GM21423 (cell line): ENCODE results near the gene AK3.

ENCODE experiments used
- ATAC-seq: cut with Tn5 transposase; IDR thresholded peaks from one replicate; pipeline ENCODE4 v1.9.1; 2021; ENCODE audit warnings: mild to moderate bottlenecking, moderate library complexity; ENCODE audit not compliant: unreplicated experiment

The AK3 gene

DNA sequence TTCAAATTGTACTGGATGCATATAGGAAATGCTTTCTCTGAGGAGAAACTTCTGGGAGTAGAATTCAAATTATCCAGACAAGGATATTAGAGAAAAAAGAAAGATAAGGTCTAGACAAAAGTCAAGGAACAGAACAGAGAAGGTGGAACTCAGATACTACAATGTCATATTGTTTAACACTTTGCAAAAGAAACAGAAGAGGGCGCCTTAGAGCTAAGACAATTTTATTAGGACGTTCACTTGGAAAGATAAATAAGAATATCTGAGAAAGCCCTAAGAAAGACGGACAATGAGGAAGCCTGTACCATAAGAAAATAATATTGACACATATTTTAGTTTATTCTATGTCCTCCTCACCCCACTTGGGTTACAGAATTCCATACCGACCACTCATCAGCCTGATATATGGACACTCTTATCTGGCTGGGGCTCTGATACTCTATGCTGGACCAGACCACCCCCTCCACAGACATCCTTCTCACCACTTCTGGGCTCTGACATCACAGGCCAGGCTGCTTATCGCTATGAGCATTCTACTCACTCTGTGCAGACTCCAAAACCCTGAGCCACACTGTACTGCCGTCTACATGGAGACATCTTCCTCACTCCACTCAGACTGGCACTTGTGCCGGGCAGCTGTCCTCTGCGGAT lies 9.1 kb upstream of the AK3 start:
- no peak for ATAC-seq

DNA sequence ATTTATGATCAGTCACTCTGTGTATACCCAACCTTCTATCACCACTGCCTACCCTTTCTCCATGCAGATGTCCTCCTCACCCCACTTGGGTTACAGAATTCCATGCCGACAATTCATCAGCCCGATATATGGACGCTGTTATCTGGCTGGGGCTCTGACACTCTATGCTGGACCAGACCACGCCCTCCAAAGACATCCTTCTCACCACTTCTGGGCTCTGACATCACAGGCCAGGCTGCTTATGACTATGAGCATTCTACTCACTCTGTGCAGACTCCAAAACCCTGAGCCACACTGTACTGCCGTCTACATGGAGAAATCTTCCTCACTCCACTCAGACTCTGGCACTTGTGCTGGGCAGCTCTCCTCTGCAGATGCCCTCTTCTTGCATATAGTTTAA lies 7.6 kb upstream of the AK3 start:
- ATAC-seq: no peak

DNA sequence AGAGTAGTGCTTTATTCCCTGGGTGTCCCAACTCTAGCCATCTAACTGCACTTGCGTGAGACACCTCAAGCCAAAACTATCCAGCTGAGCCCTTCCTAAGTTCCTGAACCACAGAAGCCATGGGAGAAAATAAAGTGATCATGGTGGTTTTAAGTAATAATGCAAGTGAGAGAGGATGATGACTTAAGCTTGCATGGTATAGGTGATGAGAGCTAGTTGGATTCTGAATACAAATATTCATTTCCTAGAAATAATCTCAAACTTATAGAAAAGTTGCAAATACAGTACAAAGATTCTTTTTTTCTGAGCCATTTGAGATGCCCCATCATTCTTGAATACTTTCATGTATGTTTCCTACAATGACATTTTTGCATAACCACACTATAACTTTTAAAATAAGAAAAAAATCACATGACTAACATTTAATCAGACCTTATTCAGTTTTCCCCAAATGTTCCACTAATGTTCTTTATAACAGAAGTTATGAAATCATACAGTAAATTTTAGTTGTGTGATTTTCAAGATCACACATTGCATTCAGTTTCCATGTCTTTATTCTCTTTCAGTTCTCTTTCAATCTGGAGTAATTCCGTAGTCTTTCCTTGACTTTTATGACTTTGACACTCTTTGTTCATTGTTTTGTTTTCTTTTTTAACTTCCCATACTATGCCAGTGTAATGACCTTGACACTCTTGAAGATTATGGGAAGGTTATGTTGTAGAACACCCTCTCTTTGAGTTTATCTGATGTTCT lies 5.5 kb upstream of the AK3 start:
- no peak for ATAC-seq

DNA sequence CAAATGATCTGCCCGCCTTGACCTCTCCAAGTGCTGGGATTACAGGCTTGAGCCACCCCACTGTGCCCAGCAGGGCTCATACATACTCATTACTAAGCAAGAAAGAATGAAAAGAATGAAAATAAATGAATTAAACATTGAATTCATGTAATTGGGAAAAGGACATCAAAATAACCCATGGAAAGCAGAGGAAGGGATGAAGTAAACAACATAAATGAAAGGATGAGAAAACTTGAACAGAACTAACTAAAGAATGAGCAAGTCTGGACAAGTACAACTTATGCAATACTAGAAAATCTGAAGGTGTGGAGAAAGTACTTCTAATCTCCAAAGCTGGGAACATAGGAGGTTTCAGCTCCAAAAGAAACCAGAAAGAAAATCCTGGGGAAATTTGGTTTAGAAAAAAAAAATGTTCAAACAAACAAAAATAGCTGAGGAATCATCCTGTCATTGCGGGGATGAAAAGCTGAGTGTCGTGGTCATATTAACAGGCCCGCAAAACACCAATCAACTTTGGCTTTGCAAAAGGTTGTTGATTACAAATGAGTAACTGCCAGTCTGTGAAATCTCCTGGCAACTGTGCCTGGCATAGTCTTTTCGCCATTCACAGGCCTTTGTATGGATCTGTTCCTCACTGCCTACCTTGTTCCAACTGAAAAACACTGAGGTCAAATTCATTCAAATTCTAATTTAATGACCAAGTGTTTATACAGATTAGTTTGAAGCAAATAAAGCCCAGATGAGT lies 2.3 kb upstream of the AK3 start:
- no peak for ATAC-seq

DNA sequence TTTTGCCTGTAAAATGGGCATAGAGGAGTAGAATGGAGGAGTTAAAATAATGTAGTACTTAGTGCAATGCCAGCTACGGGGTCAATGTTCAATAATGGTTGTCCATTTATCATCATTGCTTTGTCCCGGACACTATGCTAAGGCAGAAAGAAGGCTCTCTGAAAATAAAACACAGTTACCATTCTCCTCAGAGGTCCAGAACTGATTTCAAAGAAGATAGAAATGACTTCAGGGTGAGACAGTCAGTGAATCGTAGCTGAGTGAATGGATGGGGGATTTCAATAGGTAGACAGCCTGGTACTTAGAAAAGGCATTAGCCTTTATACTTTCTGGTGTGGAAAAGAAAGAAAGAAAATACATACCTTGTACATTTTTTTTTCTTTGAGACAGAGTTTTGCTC lies 1.2 kb upstream of the AK3 start:
- no peak for ATAC-seq

DNA sequence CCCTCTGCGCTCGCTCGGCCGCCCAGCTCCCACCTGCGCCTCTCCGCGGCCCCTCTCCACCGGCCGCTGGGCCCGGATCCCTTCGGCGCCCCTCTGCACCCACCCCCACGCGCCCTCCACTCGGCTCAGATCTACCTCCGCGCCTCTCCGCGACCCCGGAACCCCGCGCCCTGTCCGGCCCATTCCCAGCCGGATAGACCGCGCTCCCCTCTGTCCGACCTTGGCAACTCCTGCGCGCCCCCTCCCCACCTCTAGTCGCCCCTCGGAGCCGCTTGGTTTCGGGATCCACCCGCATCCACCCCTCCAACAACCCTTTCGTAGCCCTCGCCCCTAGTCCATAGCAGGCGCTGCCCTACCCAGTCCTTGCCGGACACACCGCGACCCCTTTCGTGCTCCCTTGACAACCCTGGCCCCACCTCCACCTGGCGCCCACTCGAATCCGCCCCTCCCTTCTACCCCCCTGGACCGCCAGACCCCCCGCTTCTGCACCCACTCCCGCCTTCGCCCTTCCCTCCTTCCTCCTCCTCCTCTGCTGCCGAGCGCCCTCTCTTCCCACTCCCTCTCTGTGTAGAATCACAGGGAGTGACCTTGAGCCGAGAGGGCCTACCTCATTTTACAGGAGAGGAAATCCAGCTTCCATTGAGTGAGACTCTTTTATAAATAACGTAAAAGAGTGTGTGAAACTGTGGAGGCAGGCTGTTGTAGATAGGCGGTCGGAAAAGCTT lies 525 bp upstream of the AK3 start:
- no peak for ATAC-seq

DNA sequence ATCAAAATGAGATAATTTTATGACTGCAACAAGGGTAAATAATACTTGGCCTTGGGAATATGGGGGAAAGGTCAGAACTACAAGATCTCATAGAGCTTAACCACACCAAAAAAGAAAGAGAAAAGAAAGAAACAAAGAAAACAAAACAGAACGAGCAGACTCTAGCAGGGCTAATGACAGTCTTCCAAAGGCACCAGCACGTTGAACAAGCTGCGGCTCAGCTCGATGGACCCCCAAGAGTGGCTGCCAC lies 689 bp downstream of the AK3 start:
- no peak for ATAC-seq

DNA sequence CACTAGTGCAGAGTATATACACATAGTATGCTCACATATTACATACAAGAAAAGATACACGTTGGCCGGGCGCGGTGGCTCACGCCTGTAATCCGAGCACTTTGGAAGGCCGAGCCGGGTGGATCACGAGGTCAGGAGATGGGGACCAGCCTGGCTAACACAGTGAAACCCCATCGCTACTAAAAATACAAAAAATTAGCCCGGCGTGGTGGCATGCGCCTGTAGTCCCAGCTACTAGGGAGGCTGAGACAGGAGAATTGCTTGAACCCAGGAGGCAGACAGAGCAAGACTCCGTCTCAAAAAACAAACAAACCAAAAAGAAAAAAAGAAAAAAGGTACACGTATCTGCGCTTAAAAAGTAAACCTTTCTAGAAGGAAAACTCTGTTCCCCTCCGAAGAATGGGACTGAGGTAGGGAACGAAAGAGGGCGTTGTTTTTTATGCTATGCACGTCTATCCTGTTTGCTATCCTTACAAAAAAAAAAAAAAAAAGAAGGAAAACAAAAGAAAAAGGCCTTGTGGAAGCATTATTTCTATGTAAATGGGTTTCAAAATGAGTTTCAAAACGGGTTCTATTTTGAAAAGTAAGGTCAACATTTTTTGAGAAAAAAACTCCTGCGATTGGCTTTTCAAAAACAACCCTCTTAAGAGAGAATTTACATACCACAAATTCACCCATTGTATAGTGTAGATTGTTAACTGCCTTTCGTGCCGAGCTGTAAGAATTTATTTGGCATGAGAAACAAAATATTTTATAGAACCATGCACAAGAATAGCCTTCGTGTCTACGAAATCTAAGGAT lies 1.2 kb downstream of the AK3 start:
- ATAC-seq: no peak

DNA sequence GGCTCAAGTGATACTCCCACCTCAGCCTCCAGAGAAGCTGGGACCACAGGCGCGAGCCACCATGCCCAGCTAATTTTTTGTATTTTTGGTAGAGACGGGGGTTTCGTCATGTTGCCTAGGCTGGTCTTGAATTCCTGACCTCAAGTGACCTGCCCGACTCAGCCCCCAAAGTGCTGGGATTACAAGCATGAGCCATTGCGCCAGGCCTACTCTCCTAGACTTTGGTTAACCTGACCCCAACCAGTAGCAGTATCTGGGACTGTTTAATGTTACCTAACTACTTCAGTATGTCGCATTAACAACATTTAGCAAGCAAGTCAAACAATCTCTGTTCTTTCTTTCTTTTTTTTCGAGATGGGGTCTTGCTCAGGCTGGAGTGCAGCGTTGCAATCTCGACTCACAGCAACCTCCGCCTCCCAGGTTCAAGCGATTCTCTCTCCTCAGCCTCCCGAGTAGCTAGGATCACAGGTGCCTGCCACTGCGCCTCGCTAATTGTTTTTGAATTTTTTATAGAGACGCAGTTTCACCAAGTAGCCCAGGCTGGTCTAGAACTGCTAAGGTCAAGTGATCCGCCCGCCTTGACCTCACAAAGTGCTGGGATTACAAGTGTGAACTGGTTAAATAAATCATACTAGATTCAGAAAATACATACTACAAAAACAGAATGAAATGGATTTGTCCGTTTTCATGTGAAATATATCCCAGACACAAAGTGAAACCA lies 2.0 kb downstream of the AK3 start:
- no peak for ATAC-seq

DNA sequence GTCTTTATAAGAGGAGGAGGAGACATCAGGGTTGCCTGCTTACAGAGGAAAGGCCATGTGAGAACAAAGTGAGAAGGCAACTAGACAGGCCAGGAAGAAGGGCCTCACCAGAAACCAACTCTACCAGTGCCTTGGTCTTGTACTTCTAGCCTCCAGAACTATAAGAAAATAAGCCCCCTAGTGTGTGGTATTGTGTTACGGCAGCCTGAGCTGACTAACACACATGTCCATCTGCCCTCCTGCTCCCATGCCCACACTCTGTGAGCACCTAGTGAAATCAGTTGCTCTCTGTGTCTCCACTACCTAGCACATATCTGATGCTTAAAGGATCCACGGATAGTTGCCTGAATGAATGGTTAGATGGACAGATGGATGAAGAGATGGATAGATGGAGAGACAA lies 6.9 kb downstream of the AK3 start:
- ATAC-seq: no peak

DNA sequence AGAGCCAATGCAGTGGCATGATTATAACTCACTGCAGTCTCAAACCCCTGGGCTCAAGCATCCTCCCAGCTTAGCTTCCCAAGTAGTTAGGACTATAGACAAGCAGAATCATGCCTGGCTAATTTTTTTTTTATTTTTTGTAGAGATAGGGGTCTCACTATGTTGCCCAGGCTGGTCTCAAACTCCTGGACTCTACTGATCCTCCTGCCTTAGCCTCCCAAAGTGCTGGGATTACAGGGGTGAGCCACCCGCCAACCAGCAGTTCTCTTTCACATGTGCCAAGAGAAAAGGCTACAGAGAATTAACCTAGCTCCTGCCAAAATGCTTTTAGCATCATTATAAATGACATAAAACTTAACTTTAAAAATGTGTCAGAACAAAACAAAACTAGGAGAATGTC lies 8.1 kb downstream of the AK3 start:
- ATAC-seq: no peak

DNA sequence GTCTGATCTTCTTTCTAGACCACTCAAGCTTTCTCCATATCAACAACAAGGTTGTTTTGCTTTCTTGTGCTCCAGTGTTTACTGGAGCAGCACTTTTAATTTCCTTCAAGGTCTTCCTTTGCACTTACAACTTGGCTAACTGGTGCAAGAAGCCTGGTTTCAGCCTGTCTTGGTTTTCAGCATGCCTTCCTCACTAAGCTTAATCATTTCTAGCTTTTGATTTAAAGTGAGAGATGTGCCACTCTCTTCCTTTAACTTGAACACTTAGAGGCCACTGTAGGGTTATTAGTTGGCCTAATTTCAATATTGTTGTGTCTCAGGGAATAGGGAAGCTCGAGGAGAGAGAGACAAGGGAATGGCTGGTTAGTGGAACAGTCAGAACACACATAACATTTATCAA lies 13.4 kb downstream of the AK3 start:
- ATAC-seq: no peak

DNA sequence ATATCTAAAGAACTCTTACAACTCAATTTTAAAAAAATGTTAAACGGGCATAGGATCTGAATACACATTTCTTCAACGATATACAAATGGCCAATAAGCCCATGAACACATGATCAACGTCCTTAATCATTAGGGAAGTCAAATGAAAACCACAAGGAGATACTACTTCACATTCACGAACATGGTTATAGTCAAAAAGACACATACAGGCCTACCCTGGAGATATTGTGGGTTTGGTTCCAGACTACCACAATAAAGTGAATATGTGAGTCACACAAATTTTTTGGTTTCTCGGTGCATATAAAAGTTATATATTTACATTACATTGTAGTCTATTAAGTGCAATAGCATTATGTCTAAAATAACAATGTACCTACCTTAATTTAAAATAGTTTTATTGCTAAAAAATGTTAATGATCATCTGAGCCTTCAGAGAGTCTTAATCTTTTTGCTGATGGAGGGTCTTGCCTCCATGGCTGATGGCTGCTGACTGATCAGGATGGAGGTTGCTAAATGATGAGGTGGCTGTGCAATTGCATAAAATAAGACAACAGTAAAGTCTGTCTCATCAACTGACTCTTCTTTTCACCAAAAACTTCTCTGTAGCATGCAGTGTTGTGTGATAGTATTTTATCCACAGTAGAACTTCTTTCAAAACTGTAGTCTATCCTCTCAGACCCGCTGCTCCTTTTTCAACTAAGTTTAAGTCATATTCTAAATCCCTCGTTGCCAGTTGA lies 15.1 kb downstream of the AK3 start:
- ATAC-seq: no peak

DNA sequence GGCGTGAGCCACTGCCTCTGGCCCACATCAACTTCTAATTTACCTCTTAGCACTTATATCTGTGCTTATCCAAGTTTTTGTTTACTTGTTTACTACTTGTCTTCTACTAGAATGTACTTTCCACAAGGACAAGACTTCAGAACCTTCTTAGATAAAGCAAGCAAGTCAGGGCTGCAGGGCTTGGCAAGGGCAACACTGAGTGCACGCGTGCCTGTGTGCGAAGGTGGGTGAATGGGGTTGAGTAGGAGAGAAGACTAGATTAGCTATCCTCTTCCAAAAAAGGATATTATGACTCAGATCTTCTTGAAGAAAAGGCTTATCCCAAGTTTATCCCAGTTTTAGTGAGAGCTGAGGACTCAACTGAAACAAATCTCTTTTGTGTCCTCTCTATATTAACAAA lies 19.3 kb downstream of the AK3 start:
- ATAC-seq: no peak

DNA sequence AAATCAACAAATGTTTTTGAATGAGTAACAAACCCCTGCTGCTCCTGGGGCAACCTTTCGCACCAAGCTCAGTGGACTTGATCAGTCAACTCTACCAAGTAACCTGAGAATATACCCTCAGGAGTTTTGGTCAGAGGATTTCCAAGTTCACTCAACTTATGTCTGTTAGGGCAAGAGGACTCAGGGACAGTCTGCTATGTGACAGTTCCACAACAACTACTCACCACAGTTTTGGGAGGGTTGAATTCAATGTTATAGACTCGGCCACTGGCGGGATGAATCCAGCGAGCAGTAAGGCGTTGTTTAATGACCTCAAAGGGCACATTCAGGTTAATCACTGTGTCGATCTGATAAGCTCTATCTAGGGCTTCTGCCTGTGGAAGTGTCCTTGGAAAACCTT lies 22.1 kb downstream of the AK3 start:
- no peak for ATAC-seq

DNA sequence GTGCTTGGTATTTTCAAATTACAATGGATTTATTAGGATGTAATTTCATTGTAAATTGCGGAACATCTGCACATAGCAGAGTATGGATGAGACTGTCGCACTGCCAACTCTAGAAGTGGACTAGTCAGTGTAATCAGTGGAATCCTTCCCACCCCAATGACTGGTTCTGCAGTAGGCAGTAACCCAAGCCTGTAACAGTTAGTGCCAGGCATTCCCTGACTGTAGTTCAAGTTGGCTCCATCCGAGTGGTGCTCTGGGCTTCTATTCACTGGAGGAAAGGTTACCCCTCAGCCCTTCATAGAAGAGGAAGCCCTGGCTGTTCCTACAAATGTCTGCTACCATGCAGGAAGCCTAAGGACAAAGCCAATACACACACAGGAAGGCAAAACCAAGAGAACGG lies 23.2 kb downstream of the AK3 start:
- no peak for ATAC-seq

DNA sequence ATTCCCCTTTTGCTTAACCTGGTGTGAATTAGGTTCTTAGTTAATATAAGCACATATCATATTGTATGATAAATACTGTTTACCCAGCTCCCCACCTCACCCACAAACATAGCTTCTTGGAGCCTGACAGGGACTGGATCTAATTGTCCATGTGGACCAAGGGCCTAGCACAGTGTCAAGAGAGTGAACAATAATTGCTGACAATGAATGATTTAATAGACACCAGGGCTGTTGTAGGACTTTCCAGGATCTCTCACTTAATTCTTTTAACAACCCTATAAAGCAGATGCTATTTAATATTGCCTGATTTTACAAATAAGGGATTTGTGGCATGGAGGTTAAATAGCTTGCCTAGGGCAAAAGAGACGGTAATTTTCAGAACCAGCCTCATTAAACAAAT lies 24.8 kb downstream of the AK3 start:
- no peak for ATAC-seq

DNA sequence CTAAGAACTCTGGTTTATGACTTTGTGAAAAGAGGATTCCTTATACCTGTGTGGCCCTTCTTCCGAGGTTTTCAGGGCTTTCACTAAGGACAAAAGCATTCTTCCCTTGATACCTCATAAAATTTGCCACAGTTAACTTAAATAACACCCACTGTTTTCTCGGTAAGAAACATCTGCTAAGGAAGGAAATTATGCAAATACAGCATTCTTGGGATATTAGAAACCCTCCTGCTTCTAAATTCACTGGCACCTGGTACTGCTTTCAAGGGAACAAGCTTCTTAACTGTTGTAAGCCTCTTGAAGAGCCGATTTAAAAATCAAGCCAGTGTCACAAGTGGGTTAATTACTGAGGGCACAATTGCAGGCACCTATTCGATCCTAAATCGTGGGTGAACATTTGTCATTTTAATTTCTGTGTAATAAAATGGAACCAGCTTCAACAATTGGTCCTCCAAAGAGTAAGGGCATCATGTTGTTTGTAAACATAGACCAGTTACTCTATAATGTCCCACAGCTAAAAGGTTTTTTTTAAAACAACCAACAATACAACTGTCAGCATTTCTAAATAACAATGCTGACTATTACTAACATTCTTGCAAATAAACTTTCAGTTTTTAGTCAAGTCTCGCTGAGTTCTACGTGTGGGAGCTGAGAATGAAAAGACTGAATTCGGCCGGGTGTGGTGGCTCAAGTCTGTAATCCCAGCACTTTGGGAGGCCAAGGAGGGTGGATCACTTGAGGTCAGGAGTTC lies 26.6 kb downstream of the AK3 start:
- ATAC-seq: no peak

DNA sequence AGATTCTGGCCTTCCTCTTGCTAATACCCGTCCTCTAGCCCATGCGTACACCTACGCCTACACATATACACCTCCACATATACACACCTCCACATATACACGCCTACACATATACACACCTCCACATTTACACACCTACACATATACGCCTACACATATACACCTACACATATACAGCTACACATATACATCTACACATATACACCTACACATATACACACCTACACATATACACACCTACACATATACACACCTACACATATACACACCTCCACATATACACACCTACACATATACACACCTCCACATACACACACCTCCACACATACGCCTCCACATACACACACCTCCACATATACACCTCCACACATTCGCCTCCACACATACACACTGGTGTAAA lies 27.2 kb downstream of the AK3 start:
- ATAC-seq: no peak
